IMR-90 (cell line): Measurements from ENCODE around the gene ARAP1. TPM values are rescaled to one million over a fixed set of nuclear protein-coding genes. Genes with fewer than 3 reads are reported as not detected.

Experiments
- ATAC-seq: fragments of 200-7000 bp; cut with Tn5 transposase; 2 replicates; pipeline ENCODE4 v1.9.1; 2020; ENCODE audit warnings: low read depth, mild to moderate bottlenecking, moderate library complexity
- BruUV-seq: library from RNA; stranded (reverse); fragments of 400-500 nt; replicated peaks from 2 replicates; lab custom pipeline; 2021; lab: Mats Ljungman, UMichigan
- CTCF ChIA-PET: fragments of 300-600 bp; formaldehyde crosslinking; extraction: SDS; loops from one replicate; lab custom pipeline; 2021; ENCODE audit warnings: antibody characterized with exemption; lab: Yijun Ruan, JAX
- POLR2A ChIA-PET: fragments of 300-600 bp; sonication (Branson Sonifier 250); formaldehyde crosslinking; loops from one replicate; lab custom pipeline; 2022; ENCODE audit warnings: antibody characterized with exemption; ENCODE audit not compliant: unreplicated experiment; lab: Charles Lee
- DNase-seq: peaks from one replicate; pipeline ENCODE4 v3.0.0; 2013
- H2AFZ ChIP-seq: replicated peaks from 2 replicates; pipeline ENCODE3; 2013; ENCODE audit warnings: low read length, mild to moderate bottlenecking; ENCODE audit not compliant: poor library complexity
- H2AK5ac ChIP-seq: 2 replicates; pipeline ENCODE4 v1.6.1; 2013; ENCODE audit warnings: low read depth, low read length, inconsistent platforms
- H2AK9ac ChIP-seq: replicated peaks from 2 replicates; pipeline ENCODE3; 2013; ENCODE audit warnings: mild to moderate bottlenecking, low read depth, low read length, moderate library complexity; ENCODE audit not compliant: poor library complexity
- H2BK120ac ChIP-seq: 2 replicates; pipeline ENCODE4 v1.6.1; 2013; ENCODE audit warnings: low read depth, low read length, inconsistent platforms
- H2BK15ac ChIP-seq: 3 replicates; pipeline ENCODE4 v1.6.1; 2013; ENCODE audit warnings: low read depth, low read length, inconsistent platforms
- H2BK20ac ChIP-seq: 2 replicates; pipeline ENCODE4 v1.6.1; 2013; ENCODE audit warnings: low read depth, mild to moderate bottlenecking, inconsistent platforms, low read length, moderate library complexity
- H2BK5ac ChIP-seq: 2 replicates; pipeline ENCODE4 v1.6.1; 2013; ENCODE audit warnings: mild to moderate bottlenecking, low read depth, low read length, inconsistent platforms; ENCODE audit not compliant: poor library complexity, severe bottlenecking
- H3K14ac ChIP-seq: replicated peaks from 2 replicates; pipeline ENCODE4 v1.6.1; 2013; ENCODE audit warnings: low read depth, low read length, inconsistent platforms
- H3K18ac ChIP-seq: 2 replicates; pipeline ENCODE4 v1.6.1; 2013; ENCODE audit warnings: low read depth, low read length, control low read depth
- H3K23ac ChIP-seq: 2 replicates; pipeline ENCODE4 v1.6.1; 2013; ENCODE audit warnings: low read depth, low read length, inconsistent platforms
- H3K27ac ChIP-seq: 2 replicates; pipeline ENCODE4 v1.5.1; 2013; ENCODE audit warnings: mild to moderate bottlenecking, control low read depth, low read length; ENCODE audit not compliant: insufficient read depth
- H3K27me3 ChIP-seq: 2 replicates; pipeline ENCODE4 v1.6.1; 2013; ENCODE audit warnings: low read length; ENCODE audit not compliant: control insufficient read depth, insufficient read depth
- H3K36me3 ChIP-seq: 2 replicates; pipeline ENCODE4 v1.6.1; 2013; ENCODE audit warnings: low read length, mixed read lengths; ENCODE audit not compliant: control insufficient read depth, insufficient read depth
- H3K4ac ChIP-seq: 2 replicates; pipeline ENCODE4 v1.6.1; 2013; ENCODE audit warnings: low read depth, low read length, inconsistent platforms
- H3K4me1 ChIP-seq: 2 replicates; pipeline ENCODE4 v1.6.1; 2013; ENCODE audit warnings: low read length, mixed read lengths; ENCODE audit not compliant: control insufficient read depth, insufficient read depth
- H3K4me2 ChIP-seq: 2 replicates; pipeline ENCODE4 v1.6.1; 2013; ENCODE audit warnings: low read depth, mild to moderate bottlenecking, control low read depth, low read length, moderate library complexity
- H3K4me3 ChIP-seq: 2 replicates; pipeline ENCODE4 v1.5.1; 2013; ENCODE audit warnings: low read depth, mild to moderate bottlenecking, control low read depth, low read length, moderate library complexity; ENCODE audit not compliant: insufficient read depth
- H3K56ac ChIP-seq: 2 replicates; pipeline ENCODE4 v1.6.1; 2013; ENCODE audit warnings: low read length, inconsistent platforms; ENCODE audit not compliant: insufficient read depth; ENCODE audit errors: extremely low read depth
- H3K79me1 ChIP-seq, 2 experiments: 2 replicates each; pipeline ENCODE4 v1.6.1; 2013; ENCODE audit warnings: low read length in 2 of 2, inconsistent platforms in 1 of 2, low read depth in 1 of 2
- H3K9ac ChIP-seq: 2 replicates; pipeline ENCODE4 v1.6.1; 2013; ENCODE audit warnings: low read depth, low read length, control low read depth
- H3K9me1 ChIP-seq: 2 replicates; pipeline ENCODE4 v1.6.1; 2013; ENCODE audit warnings: low read length, inconsistent platforms; ENCODE audit not compliant: insufficient read depth
- H3K9me3 ChIP-seq: 2 replicates; pipeline ENCODE4 v1.6.1; 2013; ENCODE audit warnings: low read length; ENCODE audit not compliant: control insufficient read depth, insufficient read depth
- H4K20me1 ChIP-seq: 2 replicates; pipeline ENCODE4 v1.6.1; 2013; ENCODE audit warnings: low read length, inconsistent platforms; ENCODE audit not compliant: insufficient read depth
- H4K5ac ChIP-seq: 2 replicates; pipeline ENCODE4 v1.6.1; 2013; ENCODE audit warnings: mild to moderate bottlenecking, low read depth, low read length, control low read depth
- H4K8ac ChIP-seq, 2 experiments: 2 replicates each; pipeline ENCODE4 v1.6.1; 2013; ENCODE audit warnings: low read depth in 2 of 2, low read length in 2 of 2, control low read depth in 1 of 2, inconsistent platforms in 1 of 2
- H4K91ac ChIP-seq: 2 replicates; pipeline ENCODE4 v1.6.1; 2013; ENCODE audit warnings: low read depth, low read length, inconsistent platforms; ENCODE audit not compliant: insufficient read depth
- NFE2L2 ChIP-seq: fragments of 150-350 bp; IDR thresholded peaks from 2 replicates; pipeline ENCODE4 v1.6.1; 2016; ENCODE audit warnings: low read depth, mild to moderate bottlenecking, low read length
- POLR2A ChIP-seq: IDR thresholded peaks from 2 replicates; pipeline ENCODE4 v1.6.1; 2012; ENCODE audit warnings: mild to moderate bottlenecking, low read depth, low read length
- WGBS, 2 experiments: methylation state at CpG; one replicate each; pipeline versions ENCODE4 v1.1.5 to v1.1.7; 2013; ENCODE audit warnings: missing lambda C conversion rate in 2 of 2; ENCODE audit not compliant: insufficient read length in 1 of 2; ENCODE audit errors: extremely low coverage in 2 of 2; 5-methylcytosine and 5-hydroxymethylcytosine counted together
- dilution Hi-C: fragments of 300-500 bp; cut with HindIII; formaldehyde crosslinking; loops from one replicate; pipeline ENCODE4 v1.14.3; 2018; ENCODE audit warnings: low sequenced_read_pairs; ENCODE audit not compliant: unreplicated experiment
- in situ Hi-C: fragments of 300-500 bp; cut with MboI; formaldehyde crosslinking; loops from 3 replicates; pipeline ENCODE4 v1.14.3; 2019; ENCODE audit warnings: low sequenced_read_pairs, inconsistent platforms, mixed read lengths
- intact Hi-C: fragments of 100-400 bp; cut with micrococcal nuclease; formaldehyde crosslinking; loops from 2 replicates; pipeline ENCODE4 v1.10.0; 2022
- polyA plus RNA-seq, 3 experiments: library from polyadenylated mRNA; depleted of rRNA; stranded (reverse); fragments of >200 nt; gene quantifications; 2 replicates each; pipeline ENCODE4 v1.2.3, GENCODE V29; 2012; ENCODE audit warnings: low replicate concordance in 1 of 3
- total RNA-seq: library from RNA; depleted of rRNA; stranded (reverse); fragments of >200 nt; gene quantifications from 2 replicates; pipeline ENCODE4 v1.2.3, GENCODE V29; 2012
- TF ChIP-seq, protein P1 (sequence below): fragments of 150-350 bp; IDR thresholded peaks from 2 replicates; pipeline ENCODE4 v1.6.1; 2016; ENCODE audit warnings: low read depth, mild to moderate bottlenecking, low read length, moderate library complexity, borderline replicate concordance
- TF ChIP-seq, protein P2 (sequence below): conservative IDR thresholded peaks from 2 replicates; pipeline ENCODE4 v1.5.1; 2012; ENCODE audit warnings: mild to moderate bottlenecking, low read depth, low read length, improper control_type of control experiment

Gene ARAP1
- total and polyA plus RNA-seq, 2 of the 4 experiments (the other 2 are of a cell fraction), result 37.6 to 63.1 TPM

DNA sequence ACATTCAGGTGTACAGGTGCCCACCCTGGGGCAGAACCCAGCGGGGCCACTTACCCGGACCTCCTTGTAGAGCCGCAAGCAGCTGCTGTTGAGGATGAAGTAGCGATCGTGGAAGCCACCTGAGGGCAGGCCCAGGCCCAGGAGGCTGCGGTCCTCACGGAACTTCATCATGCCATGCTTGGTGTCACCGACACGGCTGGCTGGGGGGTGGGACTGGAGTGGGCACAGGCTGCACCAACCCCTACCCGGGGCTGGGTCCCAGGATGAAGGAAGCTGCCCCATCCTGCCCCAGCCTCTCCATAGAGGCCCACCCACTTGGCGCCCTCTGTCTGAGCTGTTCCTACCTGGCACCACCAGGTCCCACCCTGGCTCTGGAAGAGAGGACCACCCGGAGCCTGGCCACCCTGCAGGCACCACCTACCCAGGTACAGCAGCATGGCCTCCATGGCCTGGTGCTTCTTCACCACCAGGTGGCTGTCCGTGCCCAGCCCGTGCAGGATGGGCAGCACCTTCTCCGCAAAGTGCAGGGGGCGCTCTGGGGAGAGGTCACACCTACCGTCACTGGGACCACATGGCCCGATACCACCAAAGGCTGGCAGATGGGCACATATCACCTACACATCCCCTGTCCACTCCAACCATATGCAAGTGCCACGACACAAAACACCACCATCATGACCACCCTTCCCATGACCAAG is 58.8 kb downstream of the ARAP1 start:
- Histone ChIP-seq H4K20me1 (peaks cover 5% of the 10 kb centered on the region), H3K23ac (no peak overlapping the region), H2BK15ac (no peak overlapping the region), H3K4me1 (no peaks in the 10 kb centered on the region), H2BK5ac (no peak overlapping the region), H4K91ac (no peak overlapping the region), H3K9me1 (no peaks in the 10 kb centered on the region; the same call in 1 of the 2 replicates), H4K5ac (no peak overlapping the region), H3K79me1 (peaks cover 0 to 8% of the 10 kb centered on the region in 2 experiments; a peak in 1 of 4 replicates), H2AK9ac (peak overlapping the region; percentile 72), H3K9ac (no peak overlapping the region), H2BK20ac (no peak overlapping the region), H3K14ac (no peak overlapping the region), H4K8ac (no peak overlapping the region), H3K9me3 (no peaks in the 10 kb centered on the region), H3K27ac (no peak overlapping the region), H3K27me3 (no peaks in the 10 kb centered on the region), H3K56ac (no peak overlapping the region), H3K36me3 (peaks cover 93% of the 10 kb centered on the region), H2AFZ (peak overlapping the region; percentile 51), H2AK5ac (no peak overlapping the region), H3K18ac (no peak overlapping the region), H2BK120ac (no peak overlapping the region), H3K4me3 (no peak overlapping the region), H3K4ac (no peak overlapping the region), H3K4me2 (no peak overlapping the region)
- CTCF ChIA-PET, result no interaction called here
- POLR2A ChIA-PET, result no interaction called here
- dilution Hi-C loops (no loop called here), intact Hi-C loops (no loop called here), in situ Hi-C loops (no loop called here)
- TF ChIP-seq NFE2L2 (no peak), POLR2A (no peak)
- TF ChIP-seq, protein P1, sequence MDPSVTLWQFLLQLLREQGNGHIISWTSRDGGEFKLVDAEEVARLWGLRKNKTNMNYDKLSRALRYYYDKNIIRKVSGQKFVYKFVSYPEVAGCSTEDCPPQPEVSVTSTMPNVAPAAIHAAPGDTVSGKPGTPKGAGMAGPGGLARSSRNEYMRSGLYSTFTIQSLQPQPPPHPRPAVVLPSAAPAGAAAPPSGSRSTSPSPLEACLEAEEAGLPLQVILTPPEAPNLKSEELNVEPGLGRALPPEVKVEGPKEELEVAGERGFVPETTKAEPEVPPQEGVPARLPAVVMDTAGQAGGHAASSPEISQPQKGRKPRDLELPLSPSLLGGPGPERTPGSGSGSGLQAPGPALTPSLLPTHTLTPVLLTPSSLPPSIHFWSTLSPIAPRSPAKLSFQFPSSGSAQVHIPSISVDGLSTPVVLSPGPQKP, result no peak
- TF ChIP-seq, protein P2, sequence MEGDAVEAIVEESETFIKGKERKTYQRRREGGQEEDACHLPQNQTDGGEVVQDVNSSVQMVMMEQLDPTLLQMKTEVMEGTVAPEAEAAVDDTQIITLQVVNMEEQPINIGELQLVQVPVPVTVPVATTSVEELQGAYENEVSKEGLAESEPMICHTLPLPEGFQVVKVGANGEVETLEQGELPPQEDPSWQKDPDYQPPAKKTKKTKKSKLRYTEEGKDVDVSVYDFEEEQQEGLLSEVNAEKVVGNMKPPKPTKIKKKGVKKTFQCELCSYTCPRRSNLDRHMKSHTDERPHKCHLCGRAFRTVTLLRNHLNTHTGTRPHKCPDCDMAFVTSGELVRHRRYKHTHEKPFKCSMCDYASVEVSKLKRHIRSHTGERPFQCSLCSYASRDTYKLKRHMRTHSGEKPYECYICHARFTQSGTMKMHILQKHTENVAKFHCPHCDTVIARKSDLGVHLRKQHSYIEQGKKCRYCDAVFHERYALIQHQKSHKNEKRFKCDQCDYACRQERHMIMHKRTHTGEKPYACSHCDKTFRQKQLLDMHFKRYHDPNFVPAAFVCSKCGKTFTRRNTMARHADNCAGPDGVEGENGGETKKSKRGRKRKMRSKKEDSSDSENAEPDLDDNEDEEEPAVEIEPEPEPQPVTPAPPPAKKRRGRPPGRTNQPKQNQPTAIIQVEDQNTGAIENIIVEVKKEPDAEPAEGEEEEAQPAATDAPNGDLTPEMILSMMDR, result 0 out of 2 replicates have a peak, but pooled peaks have one; percentile 13
- DNase-seq, result no peak
- WGBS, 2 experiments, result 96% methylated on average over 4 of the region's 19 CpGs; no CpG with 5 or more reads in 1 of the 2 experiments
- no peak for ATAC-seq
- no TSS peak for BruUV-seq
